DMS53 (cell line): ENCODE data around the gene VTA1.
"Not testable (repeated sequence)": the region's sequence is repeated elsewhere in the genome, so short reads cannot be mapped to it uniquely, and the experiment has no call there.

Source experiments
- DNase-seq: peaks from one replicate; lab custom pipeline; 2025; lab: John Stamatoyannopoulos, UW

The VTA1 gene

GRCh38 chr6:142146828-142147662 lies at the start of gene VTA1, which contains the start of gene NMBR:
TSS of gene VTA1 (plus strand) at chr6:142147263. CDS start at chr6:142147288, 25 bp downstream.
TSS of gene NMBR (minus strand) at chr6:142147122. CDS start at chr6:142088658, 58,464 bp downstream.
- DNase-seq, result peak; percentile 99

- not testable (repeated sequence) for DNase-seq
Measured at GRCh38 chr6:142104820-142105219, 42.2 kb upstream of the VTA1 start.

GRCh38 chr6:142110820-142111219 lies 36.2 kb upstream of the VTA1 start:
- DNase-seq, result not testable (repeated sequence)

GRCh38 chr6:142112451-142113061 lies 34.5 kb upstream of the VTA1 start:
- DNase-seq, result peak; percentile 82

- no peak for DNase-seq
Measured at GRCh38 chr6:142117366-142117765, 29.7 kb upstream of the VTA1 start.

GRCh38 chr6:142118328-142118727 lies 28.7 kb upstream of the VTA1 start:
- DNase-seq, result no peak

GRCh38 chr6:142118925-142119324 lies 28.1 kb upstream of the VTA1 start:
- DNase-seq, result no peak

GRCh38 chr6:142121342-142121741 lies 25.7 kb upstream of the VTA1 start:
- no peak for DNase-seq

GRCh38 chr6:142130814-142131213 lies 16.2 kb upstream of the VTA1 start:
- no peak for DNase-seq

- no peak for DNase-seq
Measured at GRCh38 chr6:142132625-142133024, 14.4 kb upstream of the VTA1 start, which contains the start of gene GJE1. TSS of gene GJE1 (plus strand) at chr6:142132925. CDS start at chr6:142133159, 234 bp downstream.

GRCh38 chr6:142138876-142139275 lies 8.2 kb upstream of the VTA1 start:
- DNase-seq, result no peak

- not testable (repeated sequence) for DNase-seq
Measured at GRCh38 chr6:142141531-142141930, 5.5 kb upstream of the VTA1 start.

GRCh38 chr6:142152746-142153145 lies 5.7 kb downstream of the VTA1 start:
- no peak for DNase-seq

- no peak for DNase-seq
Measured at GRCh38 chr6:142153196-142153595, 6.1 kb downstream of the VTA1 start.

GRCh38 chr6:142154336-142154735 lies 7.3 kb downstream of the VTA1 start:
- DNase-seq, result no peak

- DNase-seq, result no peak
Measured at GRCh38 chr6:142155091-142155490, 8.0 kb downstream of the VTA1 start.

- DNase-seq, result peak; percentile 50
Measured at GRCh38 chr6:142155895-142156757, 9.1 kb downstream of the VTA1 start.

GRCh38 chr6:142156758-142157068 lies 9.7 kb downstream of the VTA1 start:
- DNase-seq, result not testable (repeated sequence)

- DNase-seq, result no peak
Measured at GRCh38 chr6:142162780-142163179, 15.7 kb downstream of the VTA1 start.

- DNase-seq, result no peak
Measured at GRCh38 chr6:142165227-142165626, 18.2 kb downstream of the VTA1 start.

GRCh38 chr6:142167071-142167470 lies 20.0 kb downstream of the VTA1 start:
- DNase-seq, result no peak

- no peak for DNase-seq
Measured at GRCh38 chr6:142167486-142167885, 20.4 kb downstream of the VTA1 start.
